ENCODE measurements around the gene AKR1B1.

GRCh38 chr7:134443396-134444070, 15.4 kb downstream of the AKR1B1 start:
- TF ChIP-seq, protein P1, sequence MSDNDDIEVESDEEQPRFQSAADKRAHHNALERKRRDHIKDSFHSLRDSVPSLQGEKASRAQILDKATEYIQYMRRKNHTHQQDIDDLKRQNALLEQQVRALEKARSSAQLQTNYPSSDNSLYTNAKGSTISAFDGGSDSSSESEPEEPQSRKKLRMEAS (CRISPR knock-in tag; IDR thresholded peaks at IDR 0.05), result no peak
- no peak for TF ChIP-seq HMGN3 (IDR thresholded peaks at IDR 0.05; ENCODE audit: borderline replicate concordance, extremely low read depth, insufficient read length, low read depth, low read length)
- TF ChIP-seq ZNF384 (IDR thresholded peaks at IDR 0.05; ENCODE audit: low read depth, low read length), result no peak
- TF ChIP-seq ZNF253 (CRISPR knock-in tag; conservative IDR thresholded peaks at IDR 0.05), result no peak
- TF ChIP-seq ETS2 (tag; IDR thresholded peaks at IDR 0.05; ENCODE audit: borderline replicate concordance, poor library complexity, severe bottlenecking), result no peak
- no peak for TF ChIP-seq XRCC4 (IDR thresholded peaks at IDR 0.05; ENCODE audit: extremely low read depth, insufficient read depth, insufficient read length)
- TF ChIP-seq, protein P2, sequence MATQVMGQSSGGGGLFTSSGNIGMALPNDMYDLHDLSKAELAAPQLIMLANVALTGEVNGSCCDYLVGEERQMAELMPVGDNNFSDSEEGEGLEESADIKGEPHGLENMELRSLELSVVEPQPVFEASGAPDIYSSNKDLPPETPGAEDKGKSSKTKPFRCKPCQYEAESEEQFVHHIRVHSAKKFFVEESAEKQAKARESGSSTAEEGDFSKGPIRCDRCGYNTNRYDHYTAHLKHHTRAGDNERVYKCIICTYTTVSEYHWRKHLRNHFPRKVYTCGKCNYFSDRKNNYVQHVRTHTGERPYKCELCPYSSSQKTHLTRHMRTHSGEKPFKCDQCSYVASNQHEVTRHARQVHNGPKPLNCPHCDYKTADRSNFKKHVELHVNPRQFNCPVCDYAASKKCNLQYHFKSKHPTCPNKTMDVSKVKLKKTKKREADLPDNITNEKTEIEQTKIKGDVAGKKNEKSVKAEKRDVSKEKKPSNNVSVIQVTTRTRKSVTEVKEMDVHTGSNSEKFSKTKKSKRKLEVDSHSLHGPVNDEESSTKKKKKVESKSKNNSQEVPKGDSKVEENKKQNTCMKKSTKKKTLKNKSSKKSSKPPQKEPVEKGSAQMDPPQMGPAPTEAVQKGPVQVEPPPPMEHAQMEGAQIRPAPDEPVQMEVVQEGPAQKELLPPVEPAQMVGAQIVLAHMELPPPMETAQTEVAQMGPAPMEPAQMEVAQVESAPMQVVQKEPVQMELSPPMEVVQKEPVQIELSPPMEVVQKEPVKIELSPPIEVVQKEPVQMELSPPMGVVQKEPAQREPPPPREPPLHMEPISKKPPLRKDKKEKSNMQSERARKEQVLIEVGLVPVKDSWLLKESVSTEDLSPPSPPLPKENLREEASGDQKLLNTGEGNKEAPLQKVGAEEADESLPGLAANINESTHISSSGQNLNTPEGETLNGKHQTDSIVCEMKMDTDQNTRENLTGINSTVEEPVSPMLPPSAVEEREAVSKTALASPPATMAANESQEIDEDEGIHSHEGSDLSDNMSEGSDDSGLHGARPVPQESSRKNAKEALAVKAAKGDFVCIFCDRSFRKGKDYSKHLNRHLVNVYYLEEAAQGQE (IDR thresholded peaks at IDR 0.05; ENCODE audit: borderline replicate concordance), result no peak
- TF ChIP-seq, protein P2 (CRISPR knock-in tag; IDR thresholded peaks at IDR 0.05; ENCODE audit: low read depth), result no peak
- no peak for TF ChIP-seq ZBTB12 (CRISPR knock-in tag; IDR thresholded peaks at IDR 0.05)
- TF ChIP-seq, protein P3, sequence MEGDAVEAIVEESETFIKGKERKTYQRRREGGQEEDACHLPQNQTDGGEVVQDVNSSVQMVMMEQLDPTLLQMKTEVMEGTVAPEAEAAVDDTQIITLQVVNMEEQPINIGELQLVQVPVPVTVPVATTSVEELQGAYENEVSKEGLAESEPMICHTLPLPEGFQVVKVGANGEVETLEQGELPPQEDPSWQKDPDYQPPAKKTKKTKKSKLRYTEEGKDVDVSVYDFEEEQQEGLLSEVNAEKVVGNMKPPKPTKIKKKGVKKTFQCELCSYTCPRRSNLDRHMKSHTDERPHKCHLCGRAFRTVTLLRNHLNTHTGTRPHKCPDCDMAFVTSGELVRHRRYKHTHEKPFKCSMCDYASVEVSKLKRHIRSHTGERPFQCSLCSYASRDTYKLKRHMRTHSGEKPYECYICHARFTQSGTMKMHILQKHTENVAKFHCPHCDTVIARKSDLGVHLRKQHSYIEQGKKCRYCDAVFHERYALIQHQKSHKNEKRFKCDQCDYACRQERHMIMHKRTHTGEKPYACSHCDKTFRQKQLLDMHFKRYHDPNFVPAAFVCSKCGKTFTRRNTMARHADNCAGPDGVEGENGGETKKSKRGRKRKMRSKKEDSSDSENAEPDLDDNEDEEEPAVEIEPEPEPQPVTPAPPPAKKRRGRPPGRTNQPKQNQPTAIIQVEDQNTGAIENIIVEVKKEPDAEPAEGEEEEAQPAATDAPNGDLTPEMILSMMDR (IDR thresholded peaks at IDR 0.05 in 2 of 3, conservative IDR thresholded peaks at IDR 0.05 in 1 of 3; ENCODE audit: insufficient read depth in 2 of 3, low read depth in 1 of 3, low read length in 3 of 3), result no peak
- TF ChIP-seq TARDBP (IDR thresholded peaks at IDR 0.05), result no peak
- TF ChIP-seq ZNF140 (CRISPR knock-in tag; IDR thresholded peaks at IDR 0.05), result no peak
- TF ChIP-seq KAT2B (IDR thresholded peaks at IDR 0.05; ENCODE audit: low read depth, low read length), result no peak
- TF ChIP-seq, protein P4, sequence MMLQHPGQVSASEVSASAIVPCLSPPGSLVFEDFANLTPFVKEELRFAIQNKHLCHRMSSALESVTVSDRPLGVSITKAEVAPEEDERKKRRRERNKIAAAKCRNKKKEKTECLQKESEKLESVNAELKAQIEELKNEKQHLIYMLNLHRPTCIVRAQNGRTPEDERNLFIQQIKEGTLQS (IDR thresholded peaks at IDR 0.05), result no peak
- TF ChIP-seq, protein P4 (CRISPR knock-in tag; conservative IDR thresholded peaks at IDR 0.05), result no peak
- no peak for TF ChIP-seq RHOXF2B (CRISPR knock-in tag; conservative IDR thresholded peaks at IDR 0.05)
